Left lung (tissue), 10 donors: ENCODE measurements around the gene KIAA0753. TPM values are rescaled to one million over a fixed set of nuclear protein-coding genes. Genes with fewer than 3 reads are reported as not detected.
"Not testable (repeated sequence)": the region's sequence is repeated elsewhere in the genome, so short reads cannot be mapped to it uniquely, and the experiment has no call there.

ENCODE experiments used
- ATAC-seq: fragments of 200-7000 bp; cut with Tn5 transposase; one replicate; pipeline ENCODE4 v1.9.1; 2020; ENCODE audit warnings: moderate library complexity
- DNase-seq, 4 donors: peaks; one replicate each; pipeline ENCODE4 v3.0.0-alpha.2; 2013 to 2020
- H3K27ac ChIP-seq, 2 donors: fragments of 200-600 bp; sonication (generic) in 1 of 2; one replicate each; pipeline versions ENCODE4 v1.5.0 to v1.8.0; 2020 to 2021
- H3K27me3 ChIP-seq, 2 donors: fragments of 200-600 bp; sonication (generic) in 1 of 2; one replicate each; pipeline versions ENCODE4 v1.5.0 to v1.8.0; 2020 to 2021
- H3K36me3 ChIP-seq, 2 donors: fragments of 200-600 bp; sonication (generic) in 1 of 2; one replicate each; pipeline versions ENCODE4 v1.5.0 to v1.8.0; 2020 to 2021
- H3K4me1 ChIP-seq, 2 donors: fragments of 200-600 bp; one replicate each; pipeline ENCODE4 v1.8.0; 2021
- H3K4me3 ChIP-seq, 2 donors: fragments of 200-600 bp; sonication (generic) in 1 of 2; one replicate each; pipeline versions ENCODE4 v1.5.0 to v1.8.0; 2020 to 2021; ENCODE audit warnings: mild to moderate bottlenecking in 1 of 2
- H3K9me3 ChIP-seq, 2 donors: fragments of 200-600 bp; sonication (generic) in 1 of 2; one replicate each; pipeline versions ENCODE4 v1.5.0 to v1.8.0; 2020 to 2021
- intact Hi-C, 2 donors: fragments of 100-400 bp; cut with DNase I; formaldehyde crosslinking; loops; one replicate each; pipeline versions ENCODE4 v1.11.2 to v1.14.2; 2022
- polyA plus RNA-seq, 6 donors: library from polyadenylated mRNA; unstranded; fragments of 120-200 nt; gene quantifications; one replicate each; pipeline ENCODE4 v1.2.1, GENCODE V29; 2013; ENCODE audit not compliant: insufficient read length in 6 of 6
- total RNA-seq, 2 donors: library from RNA; stranded (reverse); fragmentation: NEBNext Ultra II Directional; extraction: Animal tissue kit (Norgen Biotek cat#: 25700); gene quantifications; one replicate each; pipeline ENCODE4 v1.2.1, GENCODE V29; 2021
- TF ChIP-seq, protein P1 (sequence below), 2 donors: fragments of 200-600 bp; sonication (generic) in 1 of 2; IDR thresholded peaks; one replicate each; pipeline versions ENCODE4 v1.5.0 to v1.8.0; 2021; ENCODE audit warnings: antibody characterized with exemption in 2 of 2
- donor health status: DM: no; HTN: yes; CAD: no.
- donor health status: DM: no; HTN: no; CAD: no.

Gene KIAA0753
- total and polyA plus RNA-seq, 8 donors: 15.8 to 46.7 (median 37.4) TPM

DNA sequence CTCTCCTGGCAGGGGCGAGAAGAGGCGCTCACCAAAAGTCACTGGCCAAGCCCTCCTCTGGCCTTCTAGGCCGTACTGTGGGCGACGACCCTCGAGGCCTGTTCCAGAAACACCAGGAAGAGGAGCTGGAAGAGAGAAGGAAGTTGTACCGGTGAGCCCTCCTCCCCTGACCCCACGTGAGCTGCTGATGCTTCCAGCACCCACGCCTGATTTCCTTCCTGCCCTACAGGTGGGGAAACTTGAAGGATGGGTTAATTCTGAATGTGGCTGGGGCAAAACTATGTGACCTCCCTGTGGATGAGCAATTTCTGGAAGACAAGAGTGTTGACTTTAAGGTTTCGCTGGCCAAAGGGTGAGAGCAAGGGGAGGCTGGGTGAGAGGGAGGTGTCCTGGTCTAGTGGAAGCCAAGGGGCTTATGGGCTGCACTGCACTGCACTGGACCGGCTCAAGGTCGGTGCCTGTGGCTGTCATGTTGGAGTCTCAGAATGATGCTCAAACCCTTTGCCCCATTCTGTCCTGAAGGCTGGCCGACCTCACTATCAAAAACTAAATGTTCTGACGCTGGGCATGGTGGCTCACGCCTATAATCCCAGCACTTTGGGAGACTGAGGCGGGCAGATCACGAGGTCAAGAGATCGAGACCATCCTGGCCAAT, 17.2 kb upstream of the KIAA0753 start:
- peaks cover 18 to 59% of the 10 kb centered on the region in 2 donors for H3K27me3 ChIP-seq
- no peak overlapping the region for H3K27ac ChIP-seq
- TF ChIP-seq, protein P1, sequence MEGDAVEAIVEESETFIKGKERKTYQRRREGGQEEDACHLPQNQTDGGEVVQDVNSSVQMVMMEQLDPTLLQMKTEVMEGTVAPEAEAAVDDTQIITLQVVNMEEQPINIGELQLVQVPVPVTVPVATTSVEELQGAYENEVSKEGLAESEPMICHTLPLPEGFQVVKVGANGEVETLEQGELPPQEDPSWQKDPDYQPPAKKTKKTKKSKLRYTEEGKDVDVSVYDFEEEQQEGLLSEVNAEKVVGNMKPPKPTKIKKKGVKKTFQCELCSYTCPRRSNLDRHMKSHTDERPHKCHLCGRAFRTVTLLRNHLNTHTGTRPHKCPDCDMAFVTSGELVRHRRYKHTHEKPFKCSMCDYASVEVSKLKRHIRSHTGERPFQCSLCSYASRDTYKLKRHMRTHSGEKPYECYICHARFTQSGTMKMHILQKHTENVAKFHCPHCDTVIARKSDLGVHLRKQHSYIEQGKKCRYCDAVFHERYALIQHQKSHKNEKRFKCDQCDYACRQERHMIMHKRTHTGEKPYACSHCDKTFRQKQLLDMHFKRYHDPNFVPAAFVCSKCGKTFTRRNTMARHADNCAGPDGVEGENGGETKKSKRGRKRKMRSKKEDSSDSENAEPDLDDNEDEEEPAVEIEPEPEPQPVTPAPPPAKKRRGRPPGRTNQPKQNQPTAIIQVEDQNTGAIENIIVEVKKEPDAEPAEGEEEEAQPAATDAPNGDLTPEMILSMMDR (IDR thresholded peaks at IDR 0.05): no peak
- no peaks in the 10 kb centered on the region for H3K9me3 ChIP-seq
- no peak for ATAC-seq
- no peak for DNase-seq
- peaks cover 0 to 9% of the 10 kb centered on the region in 2 donors for H3K4me1 ChIP-seq
- peak overlapping the region in 1 of 2 donors; percentile 24 for H3K4me3 ChIP-seq
- no peaks in the 10 kb centered on the region for H3K36me3 ChIP-seq
- intact Hi-C loops: no loop called here

- H3K36me3 ChIP-seq, intact Hi-C loops, H3K9me3 ChIP-seq, H3K27ac ChIP-seq: not testable (repeated sequence)
- ATAC-seq: peak; percentile 19
- DNase-seq: peak in 2 of 4 donors; percentile 28 to 76
- Histone ChIP-seq H3K4me3 (peak overlapping the region in 1 of 2 donors; percentile 24), H3K4me1 (peaks cover 0 to 14% of the 10 kb centered on the region in 2 donors), H3K27me3 (peaks cover 18 to 61% of the 10 kb centered on the region in 2 donors)
Observed at GRCh38 chr17:6656797-6657632, 16.5 kb upstream of the KIAA0753 start.

GRCh38 chr17:6655732-6656361, 15.3 kb upstream of the KIAA0753 start:
- ATAC-seq, H3K27ac ChIP-seq, H3K9me3 ChIP-seq, intact Hi-C loops, H3K36me3 ChIP-seq, H3K4me3 ChIP-seq: not testable (repeated sequence)
- peak in 1 of 4 donors; percentile 20 for DNase-seq
- Histone ChIP-seq H3K4me1 (peaks cover 0 to 14% of the 10 kb centered on the region in 2 donors), H3K27me3 (peaks cover 18 to 65% of the 10 kb centered on the region in 2 donors)

GRCh38 chr17:6654841-6655731, 14.6 kb upstream of the KIAA0753 start:
- no peak overlapping the region for H3K27ac ChIP-seq
- peaks cover 6 to 16% of the 10 kb centered on the region in 2 donors for H3K4me1 ChIP-seq
- intact Hi-C loops: no loop called here
- no peaks in the 10 kb centered on the region for H3K36me3 ChIP-seq
- H3K9me3 ChIP-seq: no peaks in the 10 kb centered on the region
- ATAC-seq (peak; percentile 54), DNase-seq (peak in 3 of 4 donors; percentile 58 to 75 (median 71))
- H3K4me3 ChIP-seq: no peak overlapping the region
- TF ChIP-seq, protein P1 (IDR thresholded peaks at IDR 0.05): no peak
- peaks cover 18 to 65% of the 10 kb centered on the region in 2 donors for H3K27me3 ChIP-seq

- DNase-seq: peak; percentile 43 to 87 (median 60)
- TF ChIP-seq, protein P1 (IDR thresholded peaks at IDR 0.05): no peak
- H3K9me3 ChIP-seq: no peaks in the 10 kb centered on the region
- peak overlapping the region; percentile 48 to 67 for H3K4me3 ChIP-seq
- intact Hi-C loops: no loop called here
- peaks cover 0 to 20% of the 10 kb centered on the region in 2 donors for H3K36me3 ChIP-seq
- peaks cover 12 to 32% of the 10 kb centered on the region in 2 donors for H3K4me1 ChIP-seq
- H3K27ac ChIP-seq: peak overlapping the region; percentile 73 to 96
- peaks cover 10 to 45% of the 10 kb centered on the region in 2 donors for H3K27me3 ChIP-seq
- ATAC-seq: peak; percentile 28
Observed at GRCh38 chr17:6651919-6652452, 11.5 kb upstream of the KIAA0753 start.
